Fibroblast of villous mesenchyme (primary cell): ENCODE results near the gene EMP3. TPM values are rescaled to one million over a fixed set of nuclear protein-coding genes. Genes with fewer than 3 reads are reported as not detected.

ENCODE experiments used
- DNase-seq: peaks from one replicate; pipeline ENCODE4 v3.0.0-alpha.2; 2010; ENCODE audit warnings: low read depth
- H3K4me3 ChIP-seq: 2 replicates; pipeline ENCODE4 v1.5.1; 2011; ENCODE audit warnings: low read depth, mild to moderate bottlenecking, low read length
- total RNA-seq: library from RNA; depleted of rRNA; stranded (reverse); fragments of >200 nt; gene quantifications from 2 replicates; pipeline ENCODE4 v1.2.3, GENCODE V29; 2012
- TF ChIP-seq, protein P1 (sequence below): IDR thresholded peaks from 2 replicates; pipeline ENCODE4 v1.5.1; 2012; ENCODE audit warnings: low read depth, mild to moderate bottlenecking, low read length; ENCODE audit not compliant: insufficient read depth

The EMP3 gene
- total RNA-seq, 1 donor, result 92.4 TPM

DNA sequence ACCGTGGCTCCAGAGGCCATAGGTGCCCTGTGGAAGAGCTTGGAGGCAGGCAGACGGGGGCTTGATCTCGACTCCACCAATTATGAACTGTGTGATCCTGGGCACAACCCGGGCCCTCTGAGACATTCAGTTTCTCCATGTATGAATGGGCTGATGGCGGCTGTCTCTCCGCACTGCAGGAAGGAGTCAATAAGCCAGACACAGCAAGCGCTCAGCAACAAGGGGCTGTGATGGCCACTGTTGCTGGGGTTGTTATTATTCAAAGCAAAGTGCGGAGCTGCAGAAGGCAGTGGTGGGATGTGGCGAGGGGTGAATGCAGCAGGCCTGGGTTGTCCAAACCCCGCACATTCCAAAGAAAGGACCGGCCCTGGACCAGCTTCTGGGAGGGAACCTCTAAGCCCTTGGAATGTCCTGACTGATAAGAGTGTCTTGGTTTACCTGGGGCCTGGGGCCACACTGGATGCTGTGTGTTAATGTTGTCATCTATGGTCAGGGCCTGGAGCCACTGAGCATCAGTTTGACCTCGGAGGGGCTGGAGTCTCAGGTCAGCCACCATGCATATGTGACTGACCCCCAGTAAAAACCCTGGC lies 30.1 kb downstream of the EMP3 start:
- H3K4me3 ChIP-seq, result no peak overlapping the region
- TF ChIP-seq, protein P1, sequence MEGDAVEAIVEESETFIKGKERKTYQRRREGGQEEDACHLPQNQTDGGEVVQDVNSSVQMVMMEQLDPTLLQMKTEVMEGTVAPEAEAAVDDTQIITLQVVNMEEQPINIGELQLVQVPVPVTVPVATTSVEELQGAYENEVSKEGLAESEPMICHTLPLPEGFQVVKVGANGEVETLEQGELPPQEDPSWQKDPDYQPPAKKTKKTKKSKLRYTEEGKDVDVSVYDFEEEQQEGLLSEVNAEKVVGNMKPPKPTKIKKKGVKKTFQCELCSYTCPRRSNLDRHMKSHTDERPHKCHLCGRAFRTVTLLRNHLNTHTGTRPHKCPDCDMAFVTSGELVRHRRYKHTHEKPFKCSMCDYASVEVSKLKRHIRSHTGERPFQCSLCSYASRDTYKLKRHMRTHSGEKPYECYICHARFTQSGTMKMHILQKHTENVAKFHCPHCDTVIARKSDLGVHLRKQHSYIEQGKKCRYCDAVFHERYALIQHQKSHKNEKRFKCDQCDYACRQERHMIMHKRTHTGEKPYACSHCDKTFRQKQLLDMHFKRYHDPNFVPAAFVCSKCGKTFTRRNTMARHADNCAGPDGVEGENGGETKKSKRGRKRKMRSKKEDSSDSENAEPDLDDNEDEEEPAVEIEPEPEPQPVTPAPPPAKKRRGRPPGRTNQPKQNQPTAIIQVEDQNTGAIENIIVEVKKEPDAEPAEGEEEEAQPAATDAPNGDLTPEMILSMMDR, result no peak
- no peak for DNase-seq

DNA sequence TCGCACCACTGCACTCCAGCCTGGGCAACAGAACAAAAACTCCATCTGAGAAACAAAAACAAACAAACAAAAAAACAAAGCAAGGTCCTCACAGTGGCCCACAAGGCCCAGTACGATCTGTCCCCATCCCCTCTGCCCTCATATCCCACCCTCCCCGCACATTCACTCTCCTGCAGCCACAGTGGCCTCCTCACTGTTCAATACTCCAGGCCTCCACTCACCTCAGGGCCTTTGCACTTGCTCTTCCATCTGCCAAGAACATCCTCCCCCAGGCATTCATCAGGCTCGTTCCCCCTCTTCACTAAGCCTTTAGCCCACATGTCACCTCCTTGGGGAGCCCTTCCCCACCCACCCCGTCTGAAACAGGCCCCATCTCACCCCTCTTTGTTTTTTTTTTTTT lies 33.8 kb downstream of the EMP3 start:
- no peak for DNase-seq
- H3K4me3 ChIP-seq, result no peak overlapping the region
- TF ChIP-seq, protein P1, result no peak

DNA sequence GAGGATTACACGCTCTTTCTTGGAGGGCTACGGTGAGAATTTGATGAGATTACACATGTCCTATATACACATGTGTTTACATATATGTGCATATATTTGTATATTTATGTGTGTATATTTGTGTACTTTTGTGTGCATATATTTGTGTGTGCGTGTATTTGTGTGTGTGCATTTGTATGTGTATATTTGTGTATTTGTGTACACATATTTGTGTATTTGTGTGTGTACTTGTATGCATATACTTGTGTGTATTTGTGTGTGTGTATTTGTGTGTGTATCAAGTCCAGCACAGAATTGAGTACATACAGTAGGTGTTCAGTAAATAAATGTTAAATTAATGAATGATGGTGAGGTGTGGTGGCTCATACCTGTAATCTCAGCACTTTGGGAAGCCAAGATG lies 36.6 kb downstream of the EMP3 start:
- no peak for DNase-seq
- no peak overlapping the region for H3K4me3 ChIP-seq
- TF ChIP-seq, protein P1, result no peak

DNA sequence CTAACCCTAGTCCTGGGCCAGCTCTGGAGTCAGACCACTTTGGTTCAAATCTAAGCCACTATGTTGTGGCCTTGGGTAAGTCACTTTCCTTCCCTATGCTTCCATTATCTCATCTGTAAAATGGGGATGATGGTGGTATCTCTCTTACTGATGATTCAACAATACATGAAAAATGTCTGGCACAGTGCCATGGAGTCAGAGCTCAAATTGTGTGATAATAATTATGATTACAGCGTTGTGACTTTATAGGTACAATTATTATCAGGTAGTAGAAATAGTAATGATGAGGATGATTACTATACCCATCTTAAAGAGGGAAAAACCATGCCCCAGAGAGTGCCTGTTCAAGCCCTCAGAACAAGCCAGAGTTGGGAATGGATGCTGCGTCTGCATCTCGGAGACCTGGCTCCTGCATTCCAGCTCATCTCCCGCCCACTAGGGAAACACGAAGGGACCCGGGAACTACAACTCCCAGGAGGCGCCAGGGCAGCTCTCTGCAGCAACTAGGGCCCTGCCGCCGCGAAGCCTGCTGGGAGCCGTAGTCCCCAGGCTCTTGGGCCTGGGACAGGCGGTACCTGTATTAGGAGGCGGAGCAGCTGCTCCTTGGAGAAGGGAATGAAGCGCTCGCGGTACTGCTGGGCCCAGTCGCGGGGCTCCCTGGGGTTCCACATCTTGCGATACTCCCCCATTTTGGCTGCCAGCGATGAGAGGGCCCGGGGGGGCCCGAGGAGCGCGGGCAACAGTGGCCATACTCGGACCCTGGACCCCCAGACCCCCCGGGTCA lies 37.6 kb downstream of the EMP3 start:
- peak overlapping the region; percentile 64 for H3K4me3 ChIP-seq
- DNase-seq, result peak; percentile 92
- TF ChIP-seq, protein P1, result no peak

DNA sequence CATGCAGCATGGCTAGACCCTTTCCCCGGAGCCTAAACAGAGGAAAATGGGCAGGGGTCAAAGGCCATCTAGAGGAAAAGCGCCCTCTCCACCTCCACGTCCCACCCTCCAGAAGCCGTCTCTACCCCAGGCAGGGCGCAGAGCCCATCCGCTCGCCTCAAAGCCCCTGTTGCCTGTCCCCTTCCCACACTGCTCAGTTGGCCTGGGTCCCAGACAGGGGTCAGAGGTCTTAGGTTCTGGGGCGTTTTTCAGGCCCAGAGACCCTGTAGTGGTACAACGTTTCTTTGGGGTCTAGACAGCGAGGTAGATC lies 38.1 kb downstream of the EMP3 start:
- peak overlapping the region; percentile 64 for H3K4me3 ChIP-seq
- no peak for DNase-seq
- TF ChIP-seq, protein P1, result no peak

DNA sequence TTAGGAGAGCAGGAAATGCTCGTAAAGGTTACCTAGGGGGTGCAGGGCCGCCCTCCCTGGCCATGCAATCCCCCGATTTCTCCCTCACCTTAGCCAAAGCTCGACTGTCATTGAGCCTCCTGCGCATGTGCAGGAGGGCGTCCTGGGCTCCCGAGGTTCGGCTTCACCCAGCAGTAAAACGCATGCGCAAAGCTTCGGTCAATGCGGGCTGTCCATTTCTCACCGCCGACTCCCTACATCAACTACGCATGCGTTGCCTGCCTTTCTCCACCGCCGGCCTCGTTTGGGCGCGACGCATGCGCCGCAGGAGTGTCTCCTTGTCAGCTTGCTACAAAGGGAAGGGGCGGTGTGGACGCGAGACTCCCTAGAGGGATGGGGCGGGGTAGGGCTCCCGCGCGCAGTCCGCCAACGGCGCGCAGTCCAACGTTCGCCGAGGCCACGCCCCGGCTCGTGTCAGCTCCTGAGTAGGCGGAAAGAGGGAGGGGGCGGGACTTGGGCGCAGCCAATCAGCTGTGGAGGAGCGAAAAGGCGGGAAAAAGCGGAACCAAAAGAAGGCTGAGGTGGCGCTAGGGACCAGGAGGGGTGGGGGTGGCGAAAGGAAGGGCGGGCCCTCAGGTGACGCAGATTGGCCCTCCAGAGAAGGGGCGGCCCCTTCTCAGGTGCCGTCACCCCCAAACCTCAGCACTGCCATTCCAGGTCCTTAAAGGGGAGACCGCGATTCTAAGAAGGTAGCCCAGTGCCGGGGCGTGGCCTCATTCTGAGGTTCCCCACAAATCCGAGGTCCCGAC lies 38.7 kb downstream of the EMP3 start, which contains the start of the genes SYNGR4 and TMEM143:
SYNGR4 (plus strand) TSS at position 558 of the 788 bp plus-strand sequence. CDS start 1,476 bp downstream, outside the sequence.
TMEM143 (minus strand) TSS at position 131 of the 788 bp plus-strand sequence; CDS start at position 111, 20 bp downstream.
- peak within 1 kb of the TSS; percentile 64 for H3K4me3 ChIP-seq
- TF ChIP-seq, protein P1, result no peak
- DNase-seq, result peak; percentile 100
